ENCODE data around the gene MYT1. TPM values are rescaled to one million over a fixed set of nuclear protein-coding genes. Genes with fewer than 3 reads are reported as not detected.
"Not testable (repeated sequence)": the region's sequence is repeated elsewhere in the genome, so short reads cannot be mapped to it uniquely, and the experiment has no call there.

The MYT1 gene
- total RNA-seq, 1 donor from 2014 or later, result 0.20 TPM

DNA sequence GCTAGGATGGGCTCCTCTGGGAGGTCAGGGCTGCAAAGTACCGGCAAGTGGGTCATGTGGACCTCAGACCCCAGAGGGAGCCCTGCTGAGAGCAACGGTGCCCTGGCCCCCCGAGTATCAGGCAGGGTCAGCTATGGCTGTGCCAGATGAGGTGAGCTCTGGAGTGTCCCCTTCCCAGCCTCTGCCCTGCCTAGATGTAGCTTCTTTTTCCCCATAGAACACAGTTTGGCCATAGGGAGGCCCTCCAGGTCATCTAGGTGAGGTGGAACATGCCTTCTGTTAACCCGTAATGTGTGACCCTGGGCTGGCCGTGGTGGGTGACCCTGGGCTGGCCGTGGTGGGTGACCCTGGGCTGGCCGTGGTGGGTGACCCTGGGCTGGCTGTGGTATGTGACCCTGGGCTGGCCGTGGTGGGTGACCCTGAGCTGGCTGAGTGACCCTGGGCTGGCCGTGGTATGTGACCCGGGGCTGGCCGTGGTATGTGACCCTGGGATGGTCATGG is 70.1 kb downstream of the MYT1 start:
- no peak for DNase-seq

DNA sequence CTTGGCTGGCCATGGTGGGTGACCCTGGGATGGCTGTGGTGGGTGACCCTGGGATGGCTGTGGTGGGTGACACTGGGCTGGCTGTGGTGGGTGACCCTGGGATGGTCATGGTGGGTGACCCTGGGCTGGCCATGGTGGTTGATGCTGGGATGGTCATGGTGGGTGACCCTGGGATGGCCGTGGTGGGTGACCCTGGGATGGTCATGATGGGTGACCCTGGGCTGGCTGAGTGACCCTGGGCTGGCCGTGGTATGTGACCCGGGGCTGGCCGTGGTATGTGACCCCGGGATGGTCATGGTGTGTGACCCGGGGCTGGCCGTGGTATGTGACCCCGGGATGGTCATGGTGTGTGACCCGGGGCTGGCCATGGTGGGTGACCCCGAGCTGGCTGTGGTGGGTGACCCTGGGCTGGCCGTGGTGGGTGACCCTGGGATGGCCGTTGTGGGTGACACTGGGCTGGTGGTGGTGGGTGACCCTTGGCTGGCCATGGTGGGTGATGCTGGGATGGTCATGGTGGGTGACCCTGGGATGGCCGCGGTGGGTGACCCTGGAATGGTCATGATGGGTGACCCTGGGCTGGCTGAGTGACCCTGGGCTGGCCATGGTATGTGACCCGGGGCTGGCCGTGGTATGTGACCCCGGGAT is 70.8 kb downstream of the MYT1 start:
- not testable (repeated sequence) for DNase-seq

DNA sequence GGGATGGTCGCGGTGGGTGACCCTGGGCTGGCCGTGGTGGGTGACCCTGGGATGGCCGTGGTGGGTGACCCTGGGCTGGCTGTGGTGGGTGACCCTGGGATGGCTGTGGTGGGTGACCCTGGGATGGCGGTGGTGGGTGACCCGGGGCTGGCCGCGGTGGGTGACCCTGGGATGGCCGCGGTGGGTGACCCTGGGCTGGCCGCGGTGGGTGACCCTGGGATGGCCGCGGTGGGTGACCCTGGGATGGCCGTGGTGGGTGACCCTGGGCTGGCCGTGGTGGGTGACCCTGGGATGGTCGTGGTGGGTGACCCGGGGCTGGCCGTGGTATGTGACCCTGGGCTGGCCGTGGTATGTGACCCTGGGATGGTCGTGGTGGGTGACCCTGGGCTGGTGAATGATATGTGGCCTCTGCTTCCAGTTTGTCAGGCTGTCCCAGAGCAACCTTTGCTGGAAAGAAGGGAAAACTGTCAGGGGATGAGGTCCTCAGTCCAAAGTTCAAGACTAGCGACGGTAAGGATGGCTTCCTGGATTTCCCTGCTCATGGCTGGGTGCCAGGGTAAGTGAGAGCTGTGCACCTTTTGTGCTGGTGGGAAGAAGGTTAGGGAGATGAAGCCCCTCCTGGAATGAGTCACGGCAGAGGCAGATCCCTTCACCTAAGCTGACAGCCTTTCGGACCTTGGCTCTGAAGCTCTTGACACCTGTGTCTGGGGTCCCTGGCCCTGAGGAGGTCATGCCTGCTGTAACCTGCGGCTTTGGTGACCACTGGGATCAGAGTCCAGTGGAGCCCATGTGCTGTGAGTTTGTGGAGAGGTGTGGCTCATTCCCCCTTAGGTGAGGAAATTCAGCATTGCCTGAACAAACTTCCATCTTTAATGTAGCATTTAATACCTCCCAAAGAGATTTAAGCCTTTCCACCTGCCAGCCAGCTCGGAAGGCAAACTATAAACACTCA is 72.2 kb downstream of the MYT1 start:
- no peak for DNase-seq

DNA sequence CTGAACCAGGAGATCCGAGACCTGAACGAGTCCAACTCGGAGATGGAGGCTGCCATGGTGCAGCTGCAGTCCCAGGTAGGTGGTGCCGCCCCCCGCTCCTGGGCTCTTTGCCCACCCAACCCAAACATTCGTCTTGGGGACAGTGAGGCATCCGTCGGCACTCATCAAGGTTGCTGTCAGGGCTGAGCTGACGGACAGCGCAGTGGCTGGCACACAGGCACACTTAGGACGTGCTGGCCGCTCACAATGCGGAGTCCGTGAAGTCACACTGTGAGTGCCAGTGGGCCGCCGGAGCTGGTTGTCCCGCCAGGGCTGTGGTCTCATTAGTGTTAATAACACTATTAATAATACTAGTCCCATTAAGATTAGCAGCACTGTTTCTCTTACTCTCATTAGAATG is 73.1 kb downstream of the MYT1 start:
- no peak for DNase-seq

DNA sequence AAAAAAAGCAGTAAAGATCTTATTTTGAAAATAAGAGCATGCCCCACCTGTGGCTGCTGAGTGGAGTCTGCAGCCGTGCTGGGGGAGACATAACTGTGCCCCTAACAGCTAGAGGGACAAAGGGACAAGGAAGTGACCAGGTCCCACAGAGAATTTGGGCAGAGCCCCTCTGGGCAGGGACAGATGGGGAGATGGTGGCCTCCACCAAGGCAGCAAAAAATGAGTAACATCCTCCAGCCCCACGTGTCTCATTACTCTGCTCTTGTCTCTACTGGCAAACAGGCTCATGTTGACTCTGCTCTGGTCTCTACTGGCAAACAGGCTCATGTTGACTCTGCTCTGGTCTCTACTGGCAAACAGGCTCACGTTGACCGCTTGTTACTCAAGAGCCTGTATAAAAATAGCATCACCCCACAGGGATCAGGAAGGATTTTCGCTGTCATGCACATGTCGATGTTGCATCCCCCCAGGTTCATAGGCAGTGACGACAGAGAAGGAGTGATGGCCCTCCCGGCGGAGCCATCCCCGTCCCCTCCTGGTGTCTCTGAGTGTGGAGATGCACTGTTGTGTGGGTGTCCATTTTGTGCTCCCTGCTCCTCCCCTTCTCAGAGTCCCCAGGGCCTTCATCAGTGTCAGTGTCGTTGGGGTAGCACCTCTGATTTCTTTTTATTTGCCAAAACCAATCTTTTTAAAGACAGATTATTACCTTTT is 74.0 kb downstream of the MYT1 start:
- no peak for DNase-seq

DNA sequence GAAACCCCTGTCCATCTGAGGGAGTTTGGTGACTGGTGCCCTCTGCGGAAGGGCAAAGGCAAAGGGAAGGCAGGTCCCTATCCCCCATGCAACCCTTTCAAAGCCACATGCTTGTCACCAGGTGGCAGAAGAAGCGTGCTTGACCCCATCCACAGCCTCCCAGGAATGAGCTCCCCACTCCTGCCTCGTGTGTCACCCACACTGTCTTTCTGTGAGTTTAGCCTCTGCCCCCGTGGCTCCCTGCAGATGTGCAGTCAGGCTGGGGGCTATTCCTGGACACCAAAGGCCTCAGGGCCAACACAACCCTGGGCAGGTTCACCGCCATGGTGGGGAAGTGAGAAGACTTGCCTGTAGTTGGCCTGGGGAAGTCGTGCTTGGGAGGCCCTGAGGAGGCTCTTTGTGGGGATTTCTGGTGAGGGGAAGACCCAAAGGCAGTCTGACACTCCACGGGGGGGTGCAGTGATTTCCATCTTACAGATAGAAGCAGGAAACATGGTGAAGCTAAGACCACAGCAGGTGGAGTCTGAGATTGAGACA is 74.7 kb downstream of the MYT1 start:
- DNase-seq, result no peak

DNA sequence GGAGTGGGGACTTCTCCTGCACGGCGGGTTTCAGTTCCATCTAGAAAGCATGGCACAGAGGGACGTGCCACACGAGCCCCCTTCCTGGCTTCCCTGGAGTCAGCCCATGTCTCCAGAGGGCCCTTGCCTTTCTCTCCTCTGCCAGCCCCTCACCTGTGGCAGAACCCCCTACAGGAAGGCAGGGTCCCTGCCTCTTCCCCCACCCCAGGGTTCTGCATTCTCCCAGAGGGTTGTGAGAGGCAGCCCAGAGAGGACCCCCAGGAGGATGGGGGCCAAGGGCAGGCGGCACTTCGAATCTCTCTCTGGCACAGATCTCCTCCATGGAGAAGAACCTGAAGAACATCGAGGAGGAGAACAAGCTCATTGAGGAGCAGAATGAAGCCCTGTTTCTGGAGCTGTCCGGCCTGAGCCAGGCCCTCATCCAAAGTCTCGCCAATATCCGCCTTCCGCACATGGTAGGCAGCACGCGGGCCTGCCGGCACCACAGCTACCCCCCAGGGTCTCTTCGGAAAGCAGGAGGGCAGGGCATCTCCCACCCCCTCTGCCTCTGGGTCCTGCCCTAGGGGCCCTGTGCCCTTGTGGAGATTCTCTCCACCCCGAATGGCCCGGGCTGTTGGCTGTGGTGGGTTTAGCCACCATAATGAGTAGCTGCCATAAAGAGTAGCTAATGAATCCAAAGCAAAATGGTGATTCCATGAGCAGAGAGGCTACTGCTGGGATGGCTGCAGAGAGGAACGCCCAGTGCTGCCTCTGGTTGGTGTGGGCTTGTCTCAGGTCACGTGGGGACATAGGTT is 75.4 kb downstream of the MYT1 start:
- DNase-seq, result no peak

DNA sequence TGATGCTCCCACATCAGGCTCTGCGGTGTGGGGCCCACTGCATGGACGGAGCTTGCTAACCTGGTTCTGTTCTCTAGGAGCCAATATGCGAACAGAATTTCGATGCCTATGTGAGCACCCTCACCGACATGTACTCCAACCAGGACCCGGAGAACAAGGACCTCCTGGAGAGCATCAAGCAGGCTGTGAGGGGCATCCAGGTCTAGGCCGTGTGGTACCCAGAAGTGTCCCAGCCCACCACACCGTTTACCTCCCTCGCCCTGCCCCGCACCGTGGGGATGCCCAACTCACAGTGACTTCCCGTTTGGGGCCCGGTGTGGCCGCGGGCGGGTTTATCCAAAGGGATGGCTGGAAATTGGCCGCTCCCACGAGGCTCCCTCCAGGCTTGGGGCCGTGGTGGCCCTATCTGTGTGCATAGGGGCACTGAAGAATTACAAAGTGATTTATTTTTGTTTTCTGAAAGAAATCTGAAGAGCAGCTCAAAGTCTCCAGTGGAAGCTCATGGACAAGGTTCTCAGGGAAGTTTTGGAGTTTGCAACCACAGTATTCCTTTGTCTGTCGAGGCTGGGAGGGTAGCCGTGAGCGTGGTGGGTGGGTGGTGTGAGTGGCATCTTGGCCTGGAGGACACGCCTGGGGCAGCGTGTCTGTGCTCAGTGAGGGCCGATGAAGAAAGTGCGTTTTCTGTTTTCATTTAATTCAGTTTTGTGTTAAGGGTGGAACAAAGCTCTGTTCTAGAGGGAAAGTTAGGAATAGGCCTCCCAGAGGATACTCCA is 76.2 kb downstream of the MYT1 start:
- no peak for DNase-seq

DNA sequence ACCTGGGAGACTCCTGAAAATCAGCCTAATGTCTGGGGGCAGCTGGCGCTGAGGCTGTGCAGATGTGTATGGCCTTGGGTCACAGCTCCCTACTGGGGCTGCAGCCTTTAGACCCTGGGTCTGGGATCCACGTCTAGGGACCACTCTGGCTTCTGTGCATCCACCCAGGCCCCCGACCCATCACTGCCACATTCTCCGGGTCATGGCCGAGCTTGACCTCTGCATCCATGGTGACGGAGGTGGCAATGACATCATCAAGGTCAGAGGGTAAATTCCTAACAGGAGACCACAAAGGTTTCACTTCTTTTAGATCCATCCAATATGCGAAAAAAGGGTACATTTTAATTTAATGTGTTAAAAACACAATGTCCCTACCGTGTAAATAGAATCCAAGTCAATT is 76.8 kb downstream of the MYT1 start:
- no peak for DNase-seq

DNA sequence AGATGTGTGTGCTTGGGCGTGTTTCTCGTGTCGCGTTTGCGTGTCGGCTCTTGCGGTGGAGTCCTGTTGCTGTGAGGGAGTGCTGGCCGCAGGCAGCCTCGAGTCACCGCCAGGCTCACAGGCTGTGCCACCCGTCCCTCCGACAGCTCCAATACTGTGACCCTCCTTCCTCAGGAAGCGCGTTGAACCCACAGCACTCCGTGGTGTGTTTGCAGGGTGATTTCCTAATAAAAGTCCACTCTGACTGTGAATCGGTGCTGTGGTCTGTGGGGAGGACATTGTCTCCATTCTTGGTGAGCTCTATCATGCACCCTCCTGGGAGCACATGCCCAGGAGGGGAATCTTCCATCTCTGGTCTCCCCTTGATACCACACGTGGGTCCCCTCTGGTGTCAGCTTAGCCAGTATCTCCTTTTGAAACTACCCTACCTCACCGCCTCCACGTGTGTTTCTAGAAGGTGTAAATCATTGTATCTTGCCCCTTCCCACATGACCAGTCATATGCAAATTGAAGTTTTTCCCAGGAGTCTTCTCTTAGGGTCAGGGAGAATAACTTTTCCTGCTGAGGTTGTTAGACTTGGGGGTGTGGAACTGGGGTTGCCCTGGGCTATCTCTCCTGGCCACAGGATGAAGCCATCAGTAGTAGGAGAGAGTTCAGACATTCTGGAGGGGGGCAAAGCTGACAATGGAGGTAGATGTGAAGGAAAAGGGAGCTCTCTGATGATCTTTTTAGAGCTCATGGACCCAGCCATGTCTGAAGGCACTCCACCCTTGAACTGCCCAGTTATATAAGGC is 77.9 kb downstream of the MYT1 start:
- DNase-seq, result no peak

DNA sequence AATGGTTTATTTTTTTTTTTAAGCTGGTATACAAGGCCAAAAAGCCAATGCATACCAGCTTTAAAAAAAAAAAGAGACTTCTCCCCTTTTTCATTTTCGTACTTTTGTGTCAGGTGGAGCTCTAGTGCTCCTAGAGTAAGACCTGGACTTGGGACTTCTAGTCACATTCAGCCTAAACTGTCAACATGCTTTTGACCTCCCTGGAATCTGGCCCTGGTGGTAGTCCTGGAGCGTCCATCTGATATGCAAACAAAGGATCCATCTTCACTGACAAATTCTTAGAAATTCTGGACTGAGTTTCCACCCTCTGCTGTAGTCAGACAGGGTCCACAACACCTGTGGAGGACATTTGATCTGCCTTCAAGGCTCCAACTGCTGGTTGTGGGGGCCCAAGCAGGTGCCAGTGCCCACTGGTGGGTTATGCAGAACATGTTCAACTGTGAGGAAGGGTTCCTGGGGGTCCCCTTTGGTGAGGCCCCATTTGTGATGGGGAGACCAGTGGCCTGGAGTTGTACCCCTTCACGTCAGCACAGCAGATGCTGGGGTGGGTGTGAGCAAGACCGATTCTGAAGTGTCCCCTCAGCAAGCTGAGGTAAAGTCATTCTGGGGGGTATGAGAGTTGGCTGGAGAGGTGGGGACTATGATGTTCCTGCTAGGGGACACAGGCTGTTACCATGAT is 78.7 kb downstream of the MYT1 start:
- no peak for DNase-seq

DNA sequence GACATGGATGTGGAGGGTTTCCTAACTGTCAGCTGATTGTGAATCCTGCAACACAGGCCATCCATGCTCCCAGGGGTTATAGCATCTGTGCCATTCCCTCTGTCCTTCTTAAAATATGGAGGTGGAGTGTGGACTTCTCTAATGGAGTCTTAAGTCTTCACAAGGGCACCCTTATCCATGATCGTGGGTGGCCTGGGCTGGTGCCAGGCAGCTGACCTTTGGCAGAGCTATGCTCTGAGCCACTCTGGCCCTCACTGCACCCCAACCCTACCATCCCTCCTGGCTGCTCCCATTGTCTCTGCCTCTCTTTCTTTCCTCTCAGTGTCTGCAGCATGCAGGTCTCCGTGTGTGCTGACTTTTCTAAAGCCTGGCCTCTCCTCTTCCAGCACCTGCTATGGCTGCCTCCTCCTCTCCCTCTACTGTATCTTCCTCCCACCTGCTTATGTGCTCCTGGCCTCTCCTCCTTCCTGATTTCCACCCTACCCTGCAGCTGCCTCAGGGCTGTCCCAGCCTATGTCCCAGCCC is 80.1 kb downstream of the MYT1 start:
- no peak for DNase-seq

DNA sequence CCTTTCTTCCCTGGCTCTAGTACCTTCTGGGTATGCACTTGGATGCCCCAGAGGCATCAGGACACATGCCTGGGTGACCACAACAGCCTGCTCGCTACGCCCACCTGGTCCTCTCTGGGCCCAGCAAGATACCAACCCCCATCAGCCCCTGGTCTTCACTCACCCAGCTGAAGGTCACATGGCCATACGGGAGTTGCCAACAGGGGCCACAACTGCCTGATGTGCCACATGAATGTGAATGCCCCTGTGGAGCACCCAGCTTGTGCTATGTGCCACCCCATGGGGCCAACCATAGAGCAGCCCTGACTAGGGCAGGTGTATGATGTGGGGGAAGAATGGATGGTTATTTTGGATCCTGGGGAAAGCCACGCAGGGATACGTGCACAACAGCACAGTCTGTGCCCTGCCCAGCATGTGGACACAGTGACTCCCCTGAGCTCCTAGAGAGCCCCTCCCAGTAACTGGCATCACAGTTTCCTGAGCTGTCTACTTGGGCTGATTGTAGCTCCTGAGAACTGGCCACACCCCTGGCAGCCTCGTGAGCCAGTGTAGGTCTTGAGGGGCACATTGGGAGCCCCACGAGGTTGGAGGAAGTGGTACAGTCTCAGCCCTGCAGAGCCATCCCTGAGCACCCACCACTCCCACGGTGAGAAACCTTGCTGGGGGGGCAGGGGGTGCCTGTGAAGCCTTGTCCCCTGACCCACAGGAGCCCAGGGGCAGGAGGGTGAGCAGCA is 80.8 kb downstream of the MYT1 start:
- no peak for DNase-seq

DNA sequence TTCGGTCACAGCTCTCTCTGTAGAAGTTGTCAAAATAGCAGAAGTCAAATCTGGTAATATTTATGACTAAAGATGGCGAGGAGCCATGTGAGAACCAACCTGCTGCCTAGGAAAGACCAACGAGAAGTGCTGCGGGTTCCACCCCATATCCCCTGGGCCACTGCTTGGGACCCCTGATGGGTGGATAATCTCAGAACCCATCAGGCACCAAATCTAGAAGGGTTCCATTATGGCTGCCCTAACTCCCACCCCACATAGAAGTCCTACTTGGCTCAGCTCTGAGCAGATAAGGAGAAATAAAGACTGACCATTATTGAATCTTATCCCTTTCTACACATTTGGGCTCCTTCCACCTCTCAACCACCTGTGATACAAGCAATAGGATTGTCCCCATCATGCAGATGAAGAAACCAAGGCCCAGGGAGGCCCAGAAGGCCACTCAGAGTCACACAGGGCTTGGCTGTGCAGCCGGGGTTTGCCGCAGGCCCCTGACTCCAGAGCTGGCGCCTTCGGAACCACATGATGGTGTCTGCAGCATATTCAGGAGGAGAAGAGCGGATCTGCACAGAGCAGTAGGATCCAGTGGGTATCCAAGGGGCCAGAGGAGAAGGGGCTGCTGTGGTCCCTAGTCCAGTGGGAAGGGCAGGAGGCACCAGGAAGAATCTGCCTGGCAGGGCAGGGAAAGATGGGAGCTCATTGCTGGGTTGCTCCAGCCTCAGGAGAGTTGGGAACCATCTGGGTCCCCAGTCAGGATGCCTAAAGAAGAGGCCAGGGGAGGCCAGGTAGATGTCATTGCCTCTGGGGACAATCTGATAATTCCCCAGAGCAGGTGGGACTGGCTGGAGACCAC is 81.7 kb downstream of the MYT1 start:
- no peak for DNase-seq

DNA sequence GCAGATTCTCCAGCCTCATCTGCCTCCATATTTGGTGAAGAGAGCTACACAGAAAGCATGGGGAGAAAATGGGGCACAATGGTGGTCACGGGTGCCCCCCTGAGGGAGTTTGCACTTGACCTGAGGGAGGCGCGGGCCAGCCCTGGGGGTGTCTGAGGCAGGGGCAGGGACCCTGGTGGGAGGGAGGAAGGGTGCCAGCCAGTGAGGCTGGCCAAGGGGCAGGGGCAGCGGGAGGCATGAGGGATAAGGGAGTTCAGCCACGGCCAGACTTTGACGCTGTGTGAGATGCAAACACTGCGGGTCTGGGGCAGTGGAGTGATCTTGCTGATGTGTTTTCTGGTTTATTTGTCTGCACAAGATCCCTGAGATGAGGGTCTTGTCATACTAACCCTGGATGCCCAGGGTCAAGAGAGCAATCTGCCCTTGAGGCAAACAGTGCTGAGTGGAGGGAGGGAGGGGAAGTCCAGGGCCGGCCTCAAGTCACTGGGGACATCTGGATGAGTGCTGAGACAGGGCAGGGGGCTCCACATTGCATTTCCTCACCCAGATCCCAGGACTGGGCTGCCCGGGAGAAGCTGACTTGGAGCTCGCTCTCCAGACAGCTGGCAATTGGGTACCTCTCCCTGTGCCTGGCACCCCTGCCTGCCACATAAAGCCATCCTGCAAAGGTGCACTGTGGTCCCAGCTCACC is 82.5 kb downstream of the MYT1 start:
- no peak for DNase-seq

DNA sequence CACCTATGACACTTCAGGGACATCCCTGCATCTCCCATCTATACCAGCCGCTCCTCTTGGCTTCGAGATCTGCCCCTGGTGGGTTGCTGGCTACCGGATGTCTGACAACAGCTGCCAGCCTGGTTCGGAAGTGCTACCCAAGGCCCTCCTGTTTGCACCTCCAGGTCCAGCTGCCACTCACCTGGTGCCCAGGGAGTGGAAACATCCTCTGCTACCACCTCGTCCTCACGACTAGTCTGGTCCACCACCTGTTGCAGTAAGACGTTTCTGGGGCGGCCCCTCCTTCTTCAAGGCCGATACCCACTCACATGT is 83.0 kb downstream of the MYT1 start:
- DNase-seq, result no peak

All from skin of body (tissue), 2 donors.